ENCODE measurements around the gene NHP2.

NHP2 gene

GRCh38 chr5:178160176-178160575 lies 6.5 kb upstream of the NHP2 start:
- no peak overlapping the region for H3K4me3 ChIP-seq (replicated peaks; ENCODE audit: low read depth, low read length)
- no peak for TF ChIP-seq CTCF (IDR thresholded peaks at IDR 0.05; ENCODE audit: low read length, missing control alignments)

GRCh38 chr5:178155065-178155464 lies 1.4 kb upstream of the NHP2 start:
- no peak for DNase-seq (ENCODE audit: low read depth)
- TF ChIP-seq CTCF (IDR thresholded peaks at IDR 0.05; ENCODE audit: low read length, missing control alignments): no peak
- H3K4me3 ChIP-seq (replicated peaks; ENCODE audit: low read depth, low read length): no peak overlapping the region

More at GRCh38 chr5:178160176-178160575, 6.5 kb upstream of the NHP2 start:
- no peak for DNase-seq (ENCODE audit: low read depth)

GRCh38 chr5:178152491-178153444 lies 917 bp downstream of the NHP2 start:
- no peak for TF ChIP-seq CTCF (IDR thresholded peaks at IDR 0.05; ENCODE audit: low read length, missing control alignments)
- peak overlapping the region; percentile 73 for H3K4me3 ChIP-seq (replicated peaks; ENCODE audit: low read depth, low read length)
- no peak for DNase-seq (ENCODE audit: low read depth)

GRCh38 chr5:178150977-178151734 lies 2.5 kb downstream of the NHP2 start:
- no peak for DNase-seq (ENCODE audit: low read depth)
- TF ChIP-seq CTCF (IDR thresholded peaks at IDR 0.05; ENCODE audit: low read length, missing control alignments): no peak
- H3K4me3 ChIP-seq (replicated peaks; ENCODE audit: low read depth, low read length): no peak overlapping the region

- H3K4me3 ChIP-seq (replicated peaks; ENCODE audit: low read depth, low read length): no peak overlapping the region
- no peak for DNase-seq (ENCODE audit: low read depth)
- no peak for TF ChIP-seq CTCF (IDR thresholded peaks at IDR 0.05; ENCODE audit: low read length, missing control alignments)
These were observed 4.3 kb downstream of the NHP2 start for GRCh38 chr5:178149199-178149932.

GRCh38 chr5:178147406-178147805 lies 6.3 kb downstream of the NHP2 start:
- H3K4me3 ChIP-seq (replicated peaks; ENCODE audit: low read depth, low read length): no peak overlapping the region
- TF ChIP-seq CTCF (IDR thresholded peaks at IDR 0.05; ENCODE audit: low read length, missing control alignments): no peak
- no peak for DNase-seq (ENCODE audit: low read depth)
